ENCODE results near the gene MYH1.

DNA sequence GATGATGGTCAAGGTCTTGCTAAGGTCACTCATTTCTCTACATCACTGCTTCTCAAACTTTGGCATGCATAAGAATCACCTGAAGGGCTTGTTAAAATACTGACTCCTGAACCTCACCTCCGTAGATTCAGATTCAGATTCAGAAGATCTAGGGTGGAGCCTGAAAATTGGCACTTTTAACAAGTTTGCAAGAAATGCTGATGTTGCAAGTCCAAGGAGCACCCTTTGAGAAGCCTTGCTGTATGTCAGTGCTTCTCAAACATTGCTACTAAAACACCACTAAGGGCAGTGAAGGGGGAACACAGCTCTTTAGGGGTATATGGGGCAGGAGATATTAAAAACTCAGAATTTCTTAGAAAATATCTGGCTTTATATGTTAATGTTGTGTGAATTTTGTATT is 13.7 kb upstream of the MYH1 start:
- TF ChIP-seq CTCF (conservative IDR thresholded peaks at IDR 0.05; ENCODE audit: low read depth, low read length) = no peak
- TF ChIP-seq EZH2 (IDR thresholded peaks at IDR 0.05; ENCODE audit: low read length, unreplicated experiment) = no peak
